ENCODE results near the gene CHAC1. TPM values are rescaled to one million over a fixed set of nuclear protein-coding genes. Genes with fewer than 3 reads are reported as not detected.
A peak's percentile ranks its signal among the peaks of the same experiment; 100 is the strongest.

The CHAC1 gene
- total RNA-seq, 1 experiment from 2014 or later: 1.9 TPM

DNA sequence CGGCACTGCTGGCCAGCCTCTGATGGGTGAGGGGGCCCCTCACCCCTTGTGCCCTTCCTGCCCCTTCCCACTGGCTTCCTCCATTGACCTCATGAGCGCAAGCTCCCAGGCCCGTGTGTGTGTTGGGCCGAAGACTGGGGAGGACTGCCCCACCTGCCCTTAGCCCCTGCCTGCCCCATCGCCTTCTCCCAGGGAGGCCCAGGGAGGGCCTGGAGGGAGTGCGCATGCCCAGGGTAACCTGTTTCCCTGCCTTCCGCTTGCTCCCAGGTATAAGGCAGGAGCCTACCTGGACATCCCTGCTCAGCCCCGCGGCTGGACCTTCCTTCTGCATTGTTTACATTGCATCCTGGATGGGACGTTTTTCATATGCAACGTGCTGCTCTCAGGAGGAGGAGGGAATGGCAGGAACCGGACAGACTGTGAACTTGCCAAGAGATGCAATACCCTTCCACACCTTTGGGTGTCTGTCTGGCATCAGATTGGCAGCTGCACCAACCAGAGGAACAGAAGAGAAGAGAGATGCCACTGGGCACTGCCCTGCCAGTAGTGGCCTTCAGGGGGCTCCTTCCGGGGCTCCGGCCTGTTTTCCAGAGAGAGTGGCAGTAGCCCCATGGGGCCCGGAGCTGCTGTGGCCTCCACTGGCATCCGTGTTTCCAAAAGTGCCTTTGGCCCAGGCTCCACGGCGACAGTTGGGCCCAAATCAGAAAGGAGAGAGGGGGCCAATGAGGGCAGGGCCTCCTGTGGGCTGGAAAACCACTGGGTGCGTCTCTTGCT lies 15.3 kb upstream of the CHAC1 start:
- peaks cover 16% of the 10 kb centered on the region for H3K4me1 ChIP-seq (replicated peaks)
- DNase-seq (ENCODE audit: low read depth in 1 of 2, low spot score in 2 of 2): no peak
- no peaks in the 10 kb centered on the region; the same call in none of the 2 replicates for H3K27me3 ChIP-seq (replicated peaks)

DNA sequence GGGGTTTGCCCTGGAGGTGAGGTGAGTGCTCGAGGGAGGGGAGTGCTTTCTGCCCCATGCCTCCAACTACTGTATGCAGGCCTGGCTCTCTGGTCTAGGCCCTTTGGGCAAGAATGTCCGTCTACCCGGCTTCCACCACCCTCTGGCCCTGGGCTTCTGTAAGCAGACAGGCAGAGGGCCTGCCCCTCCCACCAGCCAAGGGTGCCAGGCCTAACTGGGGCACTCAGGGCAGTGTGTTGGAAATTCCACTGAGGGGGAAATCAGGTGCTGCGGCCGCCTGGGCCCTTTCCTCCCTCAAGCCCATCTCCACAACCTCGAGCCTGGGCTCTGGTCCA lies 14.8 kb upstream of the CHAC1 start:
- DNase-seq (ENCODE audit: low read depth in 1 of 2, low spot score in 2 of 2): no peak
- no peaks in the 10 kb centered on the region for H3K9me3 ChIP-seq (replicated peaks)
- H3K4me1 ChIP-seq (replicated peaks): peaks cover 16% of the 10 kb centered on the region
- H3K27ac ChIP-seq: no peak overlapping the region
- no peaks in the 10 kb centered on the region; the same call in none of the 2 replicates for H3K27me3 ChIP-seq (replicated peaks)
- H3K4me3 ChIP-seq: no peak overlapping the region
- peaks cover 3% of the 10 kb centered on the region; the same call in 1 of the 2 replicates for H3K36me3 ChIP-seq

More for the DNA sequence above, 15.3 kb upstream of the CHAC1 start:
- no peak overlapping the region for H3K4me3 ChIP-seq
- no peak overlapping the region for H3K27ac ChIP-seq
- H3K36me3 ChIP-seq: peaks cover 3% of the 10 kb centered on the region; the same call in 1 of the 2 replicates
- no peaks in the 10 kb centered on the region for H3K9me3 ChIP-seq (replicated peaks)

DNA sequence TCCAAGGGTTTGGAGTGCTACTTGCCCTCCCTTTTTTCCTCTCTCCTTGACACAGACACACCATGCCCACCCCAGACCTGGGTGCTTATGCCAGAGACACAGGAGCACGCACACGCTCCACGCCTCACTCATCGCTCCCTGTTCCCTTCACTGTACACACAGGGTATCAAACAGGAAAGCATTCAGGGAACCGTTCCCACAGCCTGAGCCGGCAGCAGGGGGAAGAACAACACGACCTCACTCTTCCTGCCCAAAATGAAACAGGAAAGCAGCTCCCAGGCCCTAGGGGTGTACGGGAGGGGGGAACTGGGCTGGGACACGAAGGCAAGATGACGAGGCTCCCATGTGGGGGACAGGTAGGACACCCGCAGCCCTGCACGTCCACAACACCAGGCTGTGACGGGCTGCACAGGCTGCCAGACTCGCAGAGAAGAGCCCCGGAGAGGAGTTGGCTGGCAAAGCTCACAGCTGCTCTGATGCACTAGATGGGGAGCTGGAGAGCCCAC lies 12.9 kb upstream of the CHAC1 start:
- no peaks in the 10 kb centered on the region for H3K9me3 ChIP-seq (replicated peaks)
- peaks cover 16% of the 10 kb centered on the region for H3K4me1 ChIP-seq (replicated peaks)
- no peak overlapping the region for H3K27ac ChIP-seq

DNA sequence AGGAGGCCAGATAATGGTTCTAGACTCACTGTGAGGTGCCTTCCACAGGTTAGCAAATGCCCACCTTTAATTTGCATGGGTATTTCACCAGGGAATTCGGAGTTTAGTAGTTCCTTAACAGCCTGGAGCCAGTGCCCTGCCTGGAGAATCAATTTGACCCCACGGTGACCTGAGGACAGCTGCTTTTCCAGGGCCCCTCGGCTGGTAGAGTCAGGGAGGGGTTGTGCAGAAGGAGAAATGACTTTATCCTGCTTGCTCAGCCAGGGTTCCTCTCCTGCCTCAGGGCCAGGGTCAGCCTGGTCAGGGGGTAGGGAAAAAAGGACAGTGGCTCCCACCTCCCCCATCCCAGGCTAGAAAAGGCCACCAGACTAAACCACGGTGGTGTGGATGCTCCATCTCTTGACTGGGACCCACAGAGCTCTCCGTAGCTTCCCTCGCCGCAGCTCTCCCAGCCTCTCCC lies 12.2 kb upstream of the CHAC1 start:
- Histone ChIP-seq H3K4me3 (peak overlapping the region; percentile 63), H3K4me1 (replicated peaks) (peaks cover 16% of the 10 kb centered on the region), H3K27ac (peak overlapping the region; percentile 47; the same call in 1 of the 2 replicates), H3K9me3 (replicated peaks) (no peaks in the 10 kb centered on the region), H3K27me3 (replicated peaks) (no peaks in the 10 kb centered on the region), H3K36me3 (peaks cover 3% of the 10 kb centered on the region; the same call in 1 of the 2 replicates)
- no peak for DNase-seq (ENCODE audit: low read depth in 1 of 2, low spot score in 2 of 2)

More for the DNA sequence above, 12.9 kb upstream of the CHAC1 start:
- Histone ChIP-seq H3K36me3 (peaks cover 3% of the 10 kb centered on the region; the same call in 1 of the 2 replicates), H3K27me3 (replicated peaks) (no peaks in the 10 kb centered on the region; the same call in 1 of the 2 replicates), H3K4me3 (no peak overlapping the region)
- no peak for DNase-seq (ENCODE audit: low read depth in 1 of 2, low spot score in 2 of 2)

DNA sequence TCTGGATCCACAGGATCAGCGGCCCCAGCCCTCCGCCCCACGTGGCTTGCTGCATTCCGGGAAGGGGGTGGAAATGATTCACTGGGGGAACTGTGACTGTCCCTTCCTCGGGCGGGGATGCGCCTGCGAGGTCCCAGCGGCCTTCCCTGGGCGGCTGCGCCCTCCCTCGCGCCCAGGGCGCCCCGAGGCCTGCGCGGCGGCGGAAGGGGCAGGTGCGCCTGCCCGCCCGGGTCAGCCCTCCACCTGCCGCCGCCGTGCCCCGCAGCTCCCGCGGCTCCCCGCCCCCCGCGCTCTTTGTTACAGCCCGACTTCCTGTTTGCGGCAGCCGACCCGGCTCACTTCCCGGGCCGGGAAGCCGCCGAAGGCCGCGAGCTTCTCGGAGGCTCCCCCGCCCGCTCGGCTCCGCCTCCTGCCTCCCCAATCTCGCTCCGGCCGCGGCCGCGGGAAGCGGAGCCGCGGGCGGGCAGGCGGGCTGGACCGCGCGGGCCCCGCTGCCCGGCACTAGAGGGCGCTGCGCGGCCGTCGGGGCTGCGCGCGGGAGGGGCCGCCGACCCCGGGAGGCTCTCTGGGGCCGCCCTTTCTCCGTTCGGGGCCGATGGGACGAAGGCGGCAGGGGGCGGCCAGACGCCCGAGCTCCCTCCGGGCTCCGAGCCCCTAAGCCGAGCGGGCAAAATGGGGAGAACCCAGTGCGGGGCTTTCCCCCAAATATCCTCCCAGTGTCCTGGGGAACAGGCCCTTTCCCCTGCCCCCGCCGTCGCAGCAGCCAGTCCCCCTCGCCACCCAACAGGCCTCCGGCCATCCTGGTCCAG lies 11.5 kb upstream of the CHAC1 start:
- no peaks in the 10 kb centered on the region for H3K9me3 ChIP-seq (replicated peaks)
- peak overlapping the region; percentile 63 for H3K4me3 ChIP-seq
- no peaks in the 10 kb centered on the region for H3K27me3 ChIP-seq (replicated peaks)
- peaks cover 16% of the 10 kb centered on the region for H3K4me1 ChIP-seq (replicated peaks)
- peak; percentile 61 to 77 for DNase-seq (ENCODE audit: low read depth in 1 of 2, low spot score in 2 of 2)
- peak overlapping the region; percentile 47 for H3K27ac ChIP-seq
- peaks cover 3% of the 10 kb centered on the region; the same call in 1 of the 2 replicates for H3K36me3 ChIP-seq

DNA sequence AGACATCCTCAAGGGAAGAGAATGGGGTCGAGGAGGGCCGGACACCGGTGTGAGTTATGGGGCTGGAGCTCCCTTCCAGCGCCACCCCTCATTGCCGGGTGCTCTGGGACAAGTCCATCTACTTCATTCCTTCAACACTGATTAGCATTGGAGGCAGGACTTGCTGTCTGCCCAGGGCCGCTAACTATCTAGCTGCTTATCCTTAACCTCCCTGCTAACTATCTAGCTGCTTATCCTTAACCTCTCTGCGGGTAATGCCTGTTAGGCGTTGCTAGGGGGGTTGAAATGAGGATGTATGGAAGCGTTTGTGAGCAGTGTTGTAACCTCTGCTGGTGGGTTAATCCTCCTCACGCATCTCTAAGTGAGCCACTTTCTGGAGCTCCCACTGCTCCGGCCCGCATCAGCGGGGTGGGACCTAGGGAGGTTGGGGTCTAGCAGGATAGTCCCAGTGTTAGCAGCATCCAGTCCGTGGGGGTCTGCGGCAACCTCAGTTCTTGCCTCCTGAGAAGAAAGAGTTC lies 10.9 kb upstream of the CHAC1 start:
- Histone ChIP-seq H3K4me1 (replicated peaks) (peaks cover 16% of the 10 kb centered on the region), H3K9me3 (replicated peaks) (no peaks in the 10 kb centered on the region), H3K27me3 (replicated peaks) (no peaks in the 10 kb centered on the region), H3K27ac (peak overlapping the region; percentile 47; the same call in 1 of the 2 replicates), H3K4me3 (peak overlapping the region; percentile 63), H3K36me3 (peaks cover 3% of the 10 kb centered on the region; the same call in 1 of the 2 replicates)
- DNase-seq (ENCODE audit: low read depth in 1 of 2, low spot score in 2 of 2): peak in 1 of 2 experiments; percentile 40

DNA sequence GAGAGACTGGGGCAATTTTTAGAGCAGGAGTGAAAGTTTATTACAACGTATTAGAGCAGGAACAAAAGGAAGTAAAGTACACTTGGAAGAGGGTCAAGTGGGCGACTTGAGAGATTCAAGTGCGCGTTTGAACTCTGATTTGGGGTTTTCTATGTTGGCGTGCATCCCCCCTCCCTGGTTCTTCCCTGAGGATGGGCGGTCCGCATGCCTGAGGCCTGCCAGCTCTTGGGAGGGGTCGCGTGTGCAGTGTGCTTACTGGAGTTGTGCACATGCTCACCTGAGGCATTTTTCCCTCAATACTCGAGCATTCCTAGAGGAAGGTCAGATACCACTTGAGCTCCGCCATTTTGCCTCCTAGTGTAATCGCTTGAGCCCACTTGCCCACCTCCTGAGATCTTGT lies 10.4 kb upstream of the CHAC1 start:
- DNase-seq (ENCODE audit: low read depth in 1 of 2, low spot score in 2 of 2): peak in 1 of 2 experiments; percentile 32
- Histone ChIP-seq H3K27ac (no peak overlapping the region), H3K27me3 (replicated peaks) (no peaks in the 10 kb centered on the region), H3K4me3 (no peak overlapping the region), H3K4me1 (replicated peaks) (peaks cover 16% of the 10 kb centered on the region), H3K9me3 (replicated peaks) (no peaks in the 10 kb centered on the region), H3K36me3 (peaks cover 3% of the 10 kb centered on the region; the same call in 1 of the 2 replicates)

DNA sequence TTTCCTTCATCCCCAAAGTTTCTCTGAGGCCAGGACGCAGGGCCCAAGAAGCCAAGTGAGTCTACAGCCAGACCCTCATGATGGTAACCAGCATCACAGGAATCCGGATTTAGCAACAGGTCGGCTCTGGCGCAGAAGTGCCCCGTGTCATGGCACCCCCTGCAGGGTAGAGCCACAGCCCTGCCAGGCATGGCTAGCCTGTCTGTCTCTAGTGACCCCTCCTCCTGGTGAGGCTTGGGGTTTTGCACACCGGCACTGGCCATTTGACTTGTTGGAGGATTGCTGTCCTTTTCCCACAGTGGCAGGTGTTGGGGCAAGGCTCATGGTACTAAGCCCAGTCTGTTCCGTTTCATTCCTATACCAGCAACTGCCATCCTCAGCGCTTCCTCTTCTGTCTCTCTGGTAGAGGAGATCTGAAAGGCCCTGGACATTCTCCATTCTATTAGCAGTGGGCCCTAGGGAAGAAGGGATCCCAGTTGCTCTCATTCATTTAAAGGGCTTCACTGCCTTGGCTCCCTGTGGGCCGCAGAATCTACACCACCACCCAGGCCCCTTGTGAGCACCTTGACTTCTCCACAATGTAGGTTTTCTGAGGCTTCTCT lies 9.4 kb upstream of the CHAC1 start:
- H3K36me3 ChIP-seq: peaks cover 3% of the 10 kb centered on the region; the same call in 1 of the 2 replicates
- no peak for DNase-seq (ENCODE audit: low read depth in 1 of 2, low spot score in 2 of 2)
- H3K27me3 ChIP-seq (replicated peaks): no peaks in the 10 kb centered on the region
- H3K4me3 ChIP-seq: no peak overlapping the region
- H3K4me1 ChIP-seq (replicated peaks): peaks cover 16% of the 10 kb centered on the region
- H3K27ac ChIP-seq: no peak overlapping the region
- H3K9me3 ChIP-seq (replicated peaks): no peaks in the 10 kb centered on the region

DNA sequence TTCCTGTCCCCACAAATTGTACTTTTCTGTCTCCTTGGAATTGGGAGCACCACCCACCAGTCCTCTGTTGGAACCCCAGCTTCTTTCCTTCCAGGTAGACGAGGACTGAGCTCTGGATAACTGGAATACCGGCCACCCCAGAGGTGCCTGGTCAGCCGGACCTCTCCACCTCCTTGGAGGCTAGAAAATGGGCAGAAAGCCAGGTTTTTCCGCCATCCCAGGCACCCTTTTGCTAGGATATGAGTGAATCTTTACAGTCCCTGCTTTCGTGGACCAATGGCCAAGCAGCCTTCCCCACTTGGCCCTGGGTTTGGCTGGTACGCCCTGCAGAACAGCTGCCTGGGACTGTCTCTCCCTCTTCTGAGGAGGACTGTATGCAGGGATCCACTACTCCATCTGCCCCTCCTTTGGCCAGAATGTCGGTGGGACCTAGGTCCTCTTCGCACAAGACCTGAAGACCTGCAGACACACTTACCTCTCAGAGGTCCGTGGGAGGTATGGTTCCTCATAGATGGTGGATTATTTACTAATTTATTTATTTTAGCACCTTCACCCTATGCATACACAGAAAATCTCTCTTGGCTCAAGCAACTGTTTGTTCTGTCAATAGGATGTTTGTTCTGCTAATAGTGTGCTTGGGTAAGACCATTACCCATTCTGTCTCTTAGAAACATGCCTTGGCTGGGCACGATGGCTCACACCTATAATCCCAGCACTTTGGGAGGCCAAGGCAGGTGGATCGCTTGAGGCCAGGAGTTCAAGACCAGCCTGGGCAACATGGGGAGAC lies 8.6 kb upstream of the CHAC1 start:
- H3K36me3 ChIP-seq: peaks cover 3% of the 10 kb centered on the region; the same call in 1 of the 2 replicates
- no peak overlapping the region for H3K27ac ChIP-seq
- DNase-seq (ENCODE audit: low read depth in 1 of 2, low spot score in 2 of 2): no peak
- no peaks in the 10 kb centered on the region for H3K9me3 ChIP-seq (replicated peaks)
- peaks cover 16% of the 10 kb centered on the region for H3K4me1 ChIP-seq (replicated peaks)
- H3K27me3 ChIP-seq (replicated peaks): no peaks in the 10 kb centered on the region
- H3K4me3 ChIP-seq: no peak overlapping the region

DNA sequence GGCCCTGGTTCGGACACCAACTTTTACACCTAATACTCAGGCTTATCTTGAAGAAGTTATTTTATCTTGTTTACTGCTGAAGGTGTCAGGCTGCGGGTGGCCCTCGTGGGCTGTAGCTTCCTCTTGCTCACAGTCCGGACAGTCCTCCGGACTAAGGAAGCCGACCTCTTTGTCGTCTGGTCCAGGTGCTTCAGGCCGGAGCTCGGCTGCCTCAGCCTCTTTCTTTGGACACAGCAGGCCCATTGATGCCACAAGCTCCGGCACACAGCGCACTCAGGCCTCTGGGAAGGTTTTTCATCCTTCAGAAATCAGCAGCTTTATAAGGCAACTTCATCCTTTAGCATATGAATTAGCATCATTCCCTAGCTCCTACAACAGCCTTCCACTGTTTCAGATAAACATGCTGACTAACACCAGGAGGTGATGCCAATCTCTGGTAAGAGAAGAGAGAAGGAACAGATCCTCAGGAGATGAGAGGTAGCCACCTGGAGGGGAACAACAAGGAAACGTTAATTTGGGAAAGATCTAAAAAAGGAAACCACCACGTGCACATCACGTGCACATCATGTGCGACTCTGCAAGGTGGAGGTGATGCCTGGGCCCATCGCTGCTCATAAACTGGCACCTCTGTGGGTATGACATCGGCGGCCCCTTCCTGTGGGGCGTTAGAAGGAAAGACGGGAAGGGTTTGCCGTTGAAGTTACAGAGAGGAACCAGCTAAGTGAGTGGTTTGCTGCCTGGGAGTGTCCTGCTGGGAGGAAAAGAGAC lies 4.4 kb upstream of the CHAC1 start:
- no peak for DNase-seq (ENCODE audit: low read depth in 1 of 2, low spot score in 2 of 2)
- no peak overlapping the region for H3K4me3 ChIP-seq
- peaks cover 14% of the 10 kb centered on the region for H3K4me1 ChIP-seq (replicated peaks)
- no peaks in the 10 kb centered on the region for H3K9me3 ChIP-seq (replicated peaks)
- H3K36me3 ChIP-seq: no peaks in the 10 kb centered on the region
- H3K27ac ChIP-seq: no peak overlapping the region
- H3K27me3 ChIP-seq (replicated peaks): no peaks in the 10 kb centered on the region

DNA sequence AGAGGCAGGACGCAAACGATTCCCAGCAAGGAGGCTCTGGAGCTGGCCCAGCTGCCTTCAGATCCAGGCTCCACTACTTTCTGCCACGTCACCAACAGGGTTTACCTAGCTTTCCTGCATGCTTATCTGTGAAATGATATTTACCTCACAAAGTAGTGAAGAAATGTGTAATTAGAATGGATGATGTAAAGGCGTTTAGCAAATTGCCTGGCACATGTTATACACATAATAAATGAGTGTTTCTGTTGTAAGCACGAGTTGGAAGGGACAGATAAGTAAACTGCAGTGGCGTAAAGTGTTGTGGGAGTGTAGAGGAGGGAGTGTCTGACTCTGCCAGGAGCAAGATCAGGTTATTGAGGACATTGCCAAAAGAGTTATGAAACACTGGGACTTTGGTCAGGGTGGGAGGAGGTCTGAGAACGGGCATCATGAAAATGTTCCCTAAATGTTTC lies 3.5 kb upstream of the CHAC1 start:
- Histone ChIP-seq H3K27me3 (replicated peaks) (no peaks in the 10 kb centered on the region), H3K4me1 (replicated peaks) (peaks cover 18% of the 10 kb centered on the region), H3K27ac (no peak overlapping the region), H3K4me3 (no peak overlapping the region), H3K9me3 (replicated peaks) (no peaks in the 10 kb centered on the region), H3K36me3 (no peaks in the 10 kb centered on the region)
- no peak for DNase-seq (ENCODE audit: low read depth in 1 of 2, low spot score in 2 of 2)

DNA sequence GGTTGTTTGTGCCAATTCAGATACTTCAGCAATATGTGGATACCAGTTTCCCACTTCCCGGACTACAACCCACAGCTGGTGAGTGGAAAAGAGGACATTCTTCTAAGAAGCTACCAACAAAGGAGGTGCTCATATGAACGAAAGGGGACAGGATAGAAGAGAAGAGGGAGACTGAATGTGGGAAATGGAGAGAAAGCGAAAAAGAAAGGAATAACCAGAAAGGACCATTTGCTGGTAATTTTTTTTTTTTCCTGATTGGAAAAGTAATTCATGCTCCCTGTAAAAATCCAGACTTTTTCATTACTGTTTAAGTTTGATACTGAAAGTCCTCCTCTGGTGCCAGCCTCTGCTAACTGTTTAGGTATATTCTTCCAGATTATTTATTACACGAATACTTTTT lies 1.5 kb upstream of the CHAC1 start:
- Histone ChIP-seq H3K36me3 (no peaks in the 10 kb centered on the region), H3K9me3 (replicated peaks) (no peaks in the 10 kb centered on the region), H3K4me1 (replicated peaks) (peaks cover 18% of the 10 kb centered on the region), H3K27me3 (replicated peaks) (no peaks in the 10 kb centered on the region), H3K4me3 (no peak overlapping the region), H3K27ac (no peak overlapping the region)
- no peak for DNase-seq (ENCODE audit: low read depth in 1 of 2, low spot score in 2 of 2)
